ENCODE results near the gene IL1RAPL2. TPM values are rescaled to one million over a fixed set of nuclear protein-coding genes. Genes with fewer than 3 reads are reported as not detected.

The IL1RAPL2 gene
- polyA plus RNA-seq, 2 of the 4 experiments (the other 2 are of a cell fraction): not detected

- TF ChIP-seq POLR2AphosphoS2 (conservative IDR thresholded peaks at IDR 0.05; ENCODE audit: low read length): no peak
- TF ChIP-seq, protein P1, sequence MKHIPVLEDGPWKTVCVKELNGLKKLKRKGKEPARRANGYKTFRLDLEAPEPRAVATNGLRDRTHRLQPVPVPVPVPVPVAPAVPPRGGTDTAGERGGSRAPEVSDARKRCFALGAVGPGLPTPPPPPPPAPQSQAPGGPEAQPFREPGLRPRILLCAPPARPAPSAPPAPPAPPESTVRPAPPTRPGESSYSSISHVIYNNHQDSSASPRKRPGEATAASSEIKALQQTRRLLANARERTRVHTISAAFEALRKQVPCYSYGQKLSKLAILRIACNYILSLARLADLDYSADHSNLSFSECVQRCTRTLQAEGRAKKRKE (CRISPR knock-in tag; IDR thresholded peaks at IDR 0.05; ENCODE audit: low read depth): no peak
Observed at GRCh38 chrX:104789784-104790183, 223.8 kb downstream of the IL1RAPL2 start (continued).

- H3K4me1 ChIP-seq: no peaks in the 10 kb centered on the region
- TF ChIP-seq HOXB13 (CRISPR knock-in tag; IDR thresholded peaks at IDR 0.05; ENCODE audit: low read depth): no peak
- no peak for TF ChIP-seq SREBF2 (IDR thresholded peaks at IDR 0.05)
- TF ChIP-seq, protein P2, sequence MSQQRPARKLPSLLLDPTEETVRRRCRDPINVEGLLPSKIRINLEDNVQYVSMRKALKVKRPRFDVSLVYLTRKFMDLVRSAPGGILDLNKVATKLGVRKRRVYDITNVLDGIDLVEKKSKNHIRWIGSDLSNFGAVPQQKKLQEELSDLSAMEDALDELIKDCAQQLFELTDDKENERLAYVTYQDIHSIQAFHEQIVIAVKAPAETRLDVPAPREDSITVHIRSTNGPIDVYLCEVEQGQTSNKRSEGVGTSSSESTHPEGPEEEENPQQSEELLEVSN (IDR thresholded peaks at IDR 0.05; ENCODE audit: borderline replicate concordance, low read depth): no peak
- TF ChIP-seq, protein P1 (CRISPR knock-in tag; IDR thresholded peaks at IDR 0.05; ENCODE audit: low read depth): no peak
- no peak for TF ChIP-seq RFX5 (IDR thresholded peaks at IDR 0.05)
- no peaks in the 10 kb centered on the region for H3K9me3 ChIP-seq
- DNase-seq (ENCODE audit: low read depth in 1 of 2, low spot score in 1 of 2): no peak
- ChIA-PET CTCF (no interaction called here), POLR2A (no interaction called here)
- no peak overlapping the region for H3K27ac ChIP-seq
- no peak overlapping the region for H3K4me2 ChIP-seq
- ATAC-seq: no peak
- FAIRE-seq: no peak
- H3K4me3 ChIP-seq: no peak overlapping the region
- 5% methylated on average over 1 of the region's 1 CpG for WGBS (ENCODE audit: missing lambda C conversion rate)
Observed at GRCh38 chrX:104795804-104796203, 229.8 kb downstream of the IL1RAPL2 start.

- H3K27ac ChIP-seq: no peak overlapping the region
- ATAC-seq: no peak
- no peak for DNase-seq (ENCODE audit: low read depth in 1 of 2, low spot score in 1 of 2)
- no peaks in the 10 kb centered on the region for H3K9me3 ChIP-seq
- H3K4me3 ChIP-seq: no peak overlapping the region
- 7% methylated on average over 1 of the region's 1 CpG for WGBS (ENCODE audit: missing lambda C conversion rate)
- H3K4me1 ChIP-seq: no peaks in the 10 kb centered on the region
- no peak overlapping the region for H3K4me2 ChIP-seq
- ChIA-PET CTCF (no interaction called here), POLR2A (no interaction called here)
- FAIRE-seq: no peak
- no peak for TF ChIP-seq HEYL (CRISPR knock-in tag; IDR thresholded peaks at IDR 0.05)
- TF ChIP-seq TP53 (CRISPR knock-in tag; IDR thresholded peaks at IDR 0.05): no peak
- no peak for TF ChIP-seq BHLHE40 (IDR thresholded peaks at IDR 0.05; ENCODE audit: low read depth, low read length)
- TF ChIP-seq RNF2 (IDR thresholded peaks at IDR 0.05; ENCODE audit: borderline replicate concordance, low read depth): no peak
- TF ChIP-seq EP300 (IDR thresholded peaks at IDR 0.05): no peak
- no peak for TF ChIP-seq ZFP36 (IDR thresholded peaks at IDR 0.05; ENCODE audit: borderline replicate concordance, partially characterized antibody)
- TF ChIP-seq CEBPB (IDR thresholded peaks at IDR 0.05): no peak
- TF ChIP-seq FOXS1 (CRISPR knock-in tag; IDR thresholded peaks at IDR 0.05): no peak
- TF ChIP-seq RARB (CRISPR knock-in tag; IDR thresholded peaks at IDR 0.05): no peak
- TF ChIP-seq ESRRA (IDR thresholded peaks at IDR 0.05; ENCODE audit: borderline replicate concordance, low read length): no peak
- TF ChIP-seq POLR2AphosphoS2 (conservative IDR thresholded peaks at IDR 0.05; ENCODE audit: low read length): no peak
- TF ChIP-seq EHMT2 (IDR thresholded peaks at IDR 0.05; ENCODE audit: low read depth): no peak
Observed at GRCh38 chrX:104803219-104803618, 237.2 kb downstream of the IL1RAPL2 start.

DNA sequence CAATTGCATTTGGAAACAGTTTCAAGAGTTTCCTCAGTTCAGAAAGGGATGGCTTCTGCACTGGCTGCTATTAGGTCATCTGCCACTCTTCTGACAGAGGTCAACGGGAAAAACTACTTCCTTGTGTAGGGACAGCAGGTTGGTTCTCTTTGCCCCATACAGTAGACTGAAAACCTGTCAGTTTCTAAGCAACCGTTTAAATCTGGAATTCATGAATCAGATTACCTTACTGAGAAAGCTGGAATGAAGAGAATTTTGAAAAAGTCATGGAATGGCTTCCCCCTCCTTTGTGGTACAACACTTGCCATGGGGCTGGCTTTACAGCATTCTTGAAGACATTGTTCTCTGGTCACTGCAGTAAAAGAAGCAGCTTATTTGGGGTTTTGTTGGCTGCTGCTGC is 240.3 kb downstream of the IL1RAPL2 start:
- ATAC-seq (no peak), FAIRE-seq (no peak), DNase-seq (ENCODE audit: low read depth in 1 of 2, low spot score in 1 of 2) (no peak)
- H3K27ac ChIP-seq: no peak overlapping the region
- CTCF ChIA-PET: no interaction called here
- H3K4me2 ChIP-seq: no peak overlapping the region
- POLR2A ChIA-PET: no interaction called here
- 0% methylated on average over 2 of the region's 2 CpGs for WGBS (ENCODE audit: missing lambda C conversion rate)
- H3K9me3 ChIP-seq: no peaks in the 10 kb centered on the region
- H3K4me1 ChIP-seq: no peaks in the 10 kb centered on the region
- H3K4me3 ChIP-seq: no peak overlapping the region
- TF ChIP-seq CBX8 (IDR thresholded peaks at IDR 0.05) (no peak), EP300 (IDR thresholded peaks at IDR 0.05) (no peak), MAZ (IDR thresholded peaks at IDR 0.05; ENCODE audit: borderline replicate concordance, low read depth, low read length) (no peak), NPAS2 (CRISPR knock-in tag; IDR thresholded peaks at IDR 0.05; ENCODE audit: borderline replicate concordance) (no peak), HEYL (CRISPR knock-in tag; IDR thresholded peaks at IDR 0.05) (no peak), PBX3 (IDR thresholded peaks at IDR 0.05) (no peak)
- TF ChIP-seq, protein P3, sequence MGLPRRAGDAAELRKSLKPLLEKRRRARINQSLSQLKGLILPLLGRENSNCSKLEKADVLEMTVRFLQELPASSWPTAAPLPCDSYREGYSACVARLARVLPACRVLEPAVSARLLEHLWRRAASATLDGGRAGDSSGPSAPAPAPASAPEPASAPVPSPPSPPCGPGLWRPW (IDR thresholded peaks at IDR 0.05): no peak
